HepG2 (cell line): Measurements from ENCODE around the gene TMX2. TPM values are rescaled to one million over a fixed set of nuclear protein-coding genes. Genes with fewer than 3 reads are reported as not detected.

ENCODE experiments used
- FOSL1 ChIP-seq: sonication (generic); formaldehyde crosslinking; IDR thresholded peaks from 2 replicates; pipeline ENCODE4 v1.9.0; 2021; ENCODE audit warnings: missing genetic modification reagents, borderline replicate concordance
- FOXK2 ChIP-seq: fragments of 450-650 bp; IDR thresholded peaks from 2 replicates; pipeline ENCODE4 v1.6.1; 2016
- GABPB1 ChIP-seq: IDR thresholded peaks from 2 replicates; pipeline ENCODE4 v1.6.1; 2016; ENCODE audit warnings: mild to moderate bottlenecking, missing genetic modification reagents, moderate library complexity, missing compliant biosample characterization
- GLI4 ChIP-seq: sonication (generic); formaldehyde crosslinking; IDR thresholded peaks from 2 replicates; pipeline ENCODE4 v1.5.1; 2020; ENCODE audit warnings: missing genetic modification reagents, mild to moderate bottlenecking, moderate library complexity, borderline replicate concordance
- HMGXB4 ChIP-seq, 2 experiments: sonication (generic) in 1 of 2; formaldehyde crosslinking in 1 of 2; IDR thresholded peaks; 2 replicates each; pipeline versions ENCODE4 v1.4.0 to v1.6.1; 2018 to 2020; ENCODE audit warnings: missing genetic modification reagents in 2 of 2, borderline replicate concordance in 1 of 2, low read depth in 1 of 2, mild to moderate bottlenecking in 1 of 2, missing biosample characterization in 1 of 2
- HNRNPK ChIP-seq: fragments of 200-400 bp; formaldehyde crosslinking; IDR thresholded peaks from 2 replicates; pipeline ENCODE4 v1.6.1; 2018; ENCODE audit warnings: low read length, low read depth, moderate library complexity, mild to moderate bottlenecking; ENCODE audit not compliant: poor library complexity, severe bottlenecking
- IRF2 ChIP-seq: IDR thresholded peaks from 2 replicates; pipeline ENCODE4 v1.6.1; 2018; ENCODE audit warnings: missing genetic modification reagents, missing compliant biosample characterization
- MAF1 ChIP-seq: sonication (generic); formaldehyde crosslinking; IDR thresholded peaks from 2 replicates; pipeline ENCODE4 v1.5.0; 2020; ENCODE audit warnings: missing genetic modification reagents, borderline replicate concordance
- MAFK ChIP-seq, 2 experiments: IDR thresholded peaks in 1 of 2; conservative IDR thresholded peaks in 1 of 2; 2 replicates each; pipeline ENCODE4 v1.6.1; 2011; ENCODE audit warnings: improper control_type of control experiment in 2 of 2, low read length in 2 of 2
- NRL ChIP-seq: sonication (generic); formaldehyde crosslinking; IDR thresholded peaks from 2 replicates; pipeline ENCODE4 v1.5.0; 2020; ENCODE audit warnings: missing genetic modification reagents, mild to moderate bottlenecking, moderate library complexity, borderline replicate concordance
- RAD51 ChIP-seq: fragments of 450-650 bp; IDR thresholded peaks from 2 replicates; pipeline ENCODE4 v1.6.1; 2016; ENCODE audit warnings: borderline replicate concordance
- SP140L ChIP-seq: sonication (generic); formaldehyde crosslinking; IDR thresholded peaks from 2 replicates; pipeline ENCODE4 v1.4.0; 2020; ENCODE audit warnings: missing genetic modification reagents, borderline replicate concordance
- ZBTB8A ChIP-seq: sonication (generic); formaldehyde crosslinking; IDR thresholded peaks from 2 replicates; pipeline ENCODE4 v1.4.0; 2020; ENCODE audit warnings: mild to moderate bottlenecking, low read depth, missing genetic modification reagents, borderline replicate concordance
- ZC3H13 ChIP-seq: sonication (generic); formaldehyde crosslinking; IDR thresholded peaks from 2 replicates; pipeline ENCODE4 v1.8.1; 2023; ENCODE audit warnings: mild to moderate bottlenecking, missing genetic modification reagents, moderate library complexity
- ZMYM4 ChIP-seq: sonication (generic); formaldehyde crosslinking; IDR thresholded peaks from 2 replicates; pipeline ENCODE4 v1.8.1; 2023; ENCODE audit warnings: mild to moderate bottlenecking, missing genetic modification reagents
- ZNF317 ChIP-seq: sonication (generic); formaldehyde crosslinking; IDR thresholded peaks from 2 replicates; pipeline ENCODE4 v1.5.0; 2020; ENCODE audit warnings: mild to moderate bottlenecking, missing genetic modification reagents
- ZNF703 ChIP-seq: sonication (generic); formaldehyde crosslinking; IDR thresholded peaks from 2 replicates; pipeline ENCODE4 v1.5.1; 2020; ENCODE audit warnings: missing genetic modification reagents, mild to moderate bottlenecking, moderate library complexity, borderline replicate concordance
- ZNF761 ChIP-seq: sonication (generic); formaldehyde crosslinking; conservative IDR thresholded peaks from 2 replicates; pipeline ENCODE4 v1.4.0; 2020; ENCODE audit warnings: mild to moderate bottlenecking, missing genetic modification reagents
- polyA plus RNA-seq, 8 experiments: library from polyadenylated mRNA; depleted of rRNA in 3 of 8; stranded (reverse) in 7 of 8; unstranded in 1 of 8; fragments of >200 nt; fragmentation: Illumina TruSeq in 4 of 8; extraction: Trizol in 4 of 8; gene quantifications; 2 replicates each; pipeline versions ENCODE4 v1.2.1 to v1.2.3, GENCODE V29; 2011 to 2016; ENCODE audit warnings: low read depth in 4 of 8, missing spikeins in 1 of 8, mixed read lengths in 1 of 8; ENCODE audit not compliant: insufficient read depth in 1 of 8
- total RNA-seq, 5 experiments: library from RNA; depleted of rRNA; stranded (reverse); fragments of >200 nt; fragmentation: Illumina TruSeq; extraction: Trizol; gene quantifications; 2 replicates each; pipeline ENCODE4 v1.2.3, GENCODE V29; 2016; ENCODE audit warnings: low read depth in 1 of 5
- TF ChIP-seq, protein P1 (sequence below): sonication (generic); formaldehyde crosslinking; IDR thresholded peaks from 2 replicates; pipeline ENCODE4 v1.4.0; 2020; ENCODE audit warnings: mild to moderate bottlenecking, missing genetic modification reagents
- TF ChIP-seq, protein P2 (sequence below): sonication (generic); formaldehyde crosslinking; IDR thresholded peaks from 2 replicates; pipeline ENCODE4 v1.5.0; 2020; ENCODE audit warnings: missing genetic modification reagents, mild to moderate bottlenecking, borderline replicate concordance
- TF ChIP-seq, protein P3 (sequence below): sonication (generic); formaldehyde crosslinking; IDR thresholded peaks from 2 replicates; pipeline ENCODE4 v1.8.0; 2023; ENCODE audit warnings: mild to moderate bottlenecking, missing genetic modification reagents

The TMX2 gene
- total and polyA plus RNA-seq, 2 of the 13 experiments (the other 11 are each of a cell fraction or from before 2014, with no cell fraction given), result 84.5 to 129 TPM

GRCh38 chr11:57778318-57779037 is 66.1 kb downstream of the TMX2 start (continued):
- TF ChIP-seq MAF1 (CRISPR knock-in tag), result no peak
- 0 out of 2 replicates have a peak, but pooled peaks have one; percentile 26 for TF ChIP-seq FOXK2
- no peak for TF ChIP-seq SP140L (CRISPR knock-in tag)
- no peak for TF ChIP-seq HNRNPK
- TF ChIP-seq GABPB1 (CRISPR knock-in tag), result peak; percentile 66
- no peak for TF ChIP-seq NRL (CRISPR knock-in tag)
- TF ChIP-seq GLI4 (CRISPR knock-in tag), result no peak
- no peak; the same call in 1 of the 2 replicates for TF ChIP-seq ZNF317 (CRISPR knock-in tag)
- peak; percentile 40 to 62; a peak in 3 of 4 replicates for TF ChIP-seq HMGXB4 (CRISPR knock-in tag; IDR thresholded peaks at IDR 0.05; ENCODE audit: borderline replicate concordance in 1 of 2, low read depth in 1 of 2)
- peak; percentile 41; the same call in 1 of the 2 replicates for TF ChIP-seq ZNF761
- TF ChIP-seq FOSL1 (CRISPR knock-in tag), result no peak
- TF ChIP-seq ZC3H13 (CRISPR knock-in tag), result no peak; the same call in 1 of the 2 replicates
- TF ChIP-seq, protein P1, sequence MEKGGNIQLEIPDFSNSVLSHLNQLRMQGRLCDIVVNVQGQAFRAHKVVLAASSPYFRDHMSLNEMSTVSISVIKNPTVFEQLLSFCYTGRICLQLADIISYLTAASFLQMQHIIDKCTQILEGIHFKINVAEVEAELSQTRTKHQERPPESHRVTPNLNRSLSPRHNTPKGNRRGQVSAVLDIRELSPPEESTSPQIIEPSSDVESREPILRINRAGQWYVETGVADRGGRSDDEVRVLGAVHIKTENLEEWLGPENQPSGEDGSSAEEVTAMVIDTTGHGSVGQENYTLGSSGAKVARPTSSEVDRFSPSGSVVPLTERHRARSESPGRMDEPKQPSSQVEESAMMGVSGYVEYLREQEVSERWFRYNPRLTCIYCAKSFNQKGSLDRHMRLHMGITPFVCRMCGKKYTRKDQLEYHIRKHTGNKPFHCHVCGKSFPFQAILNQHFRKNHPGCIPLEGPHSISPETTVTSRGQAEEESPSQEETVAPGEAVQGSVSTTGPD (CRISPR knock-in tag), result no peak
- TF ChIP-seq ZMYM4, result peak; percentile 64
- peak; percentile 14 to 37; a peak in 1 of 4 replicates for TF ChIP-seq MAFK (conservative IDR thresholded peaks at IDR 0.05 in 1 of 2, IDR thresholded peaks at IDR 0.05 in 1 of 2; ENCODE audit: low read length in 2 of 2)
- TF ChIP-seq IRF2 (CRISPR knock-in tag), result peak; percentile 72
- TF ChIP-seq, protein P2, sequence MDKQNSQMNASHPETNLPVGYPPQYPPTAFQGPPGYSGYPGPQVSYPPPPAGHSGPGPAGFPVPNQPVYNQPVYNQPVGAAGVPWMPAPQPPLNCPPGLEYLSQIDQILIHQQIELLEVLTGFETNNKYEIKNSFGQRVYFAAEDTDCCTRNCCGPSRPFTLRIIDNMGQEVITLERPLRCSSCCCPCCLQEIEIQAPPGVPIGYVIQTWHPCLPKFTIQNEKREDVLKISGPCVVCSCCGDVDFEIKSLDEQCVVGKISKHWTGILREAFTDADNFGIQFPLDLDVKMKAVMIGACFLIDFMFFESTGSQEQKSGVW, result no peak
- TF ChIP-seq RAD51, result no peak
- TF ChIP-seq, protein P3, sequence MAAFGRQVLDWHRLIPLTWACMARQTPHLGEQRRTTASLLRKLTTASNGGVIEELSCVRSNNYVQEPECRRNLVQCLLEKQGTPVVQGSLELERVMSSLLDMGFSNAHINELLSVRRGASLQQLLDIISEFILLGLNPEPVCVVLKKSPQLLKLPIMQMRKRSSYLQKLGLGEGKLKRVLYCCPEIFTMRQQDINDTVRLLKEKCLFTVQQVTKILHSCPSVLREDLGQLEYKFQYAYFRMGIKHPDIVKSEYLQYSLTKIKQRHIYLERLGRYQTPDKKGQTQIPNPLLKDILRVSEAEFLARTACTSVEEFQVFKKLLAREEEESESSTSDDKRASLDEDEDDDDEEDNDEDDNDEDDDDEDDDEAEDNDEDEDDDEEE (CRISPR knock-in tag), result 0 out of 2 replicates have a peak, but pooled peaks have one; percentile 41
- TF ChIP-seq ZBTB8A (CRISPR knock-in tag), result no peak
- no peak for TF ChIP-seq ZNF703 (CRISPR knock-in tag)
